Measurements from ENCODE around the gene OSBPL7. TPM values are rescaled to one million over a fixed set of nuclear protein-coding genes. Genes with fewer than 3 reads are reported as not detected.

The OSBPL7 gene
- total and polyA plus RNA-seq, 2 of the 13 experiments (the other 11 are each of a cell fraction or from before 2014, with no cell fraction given) = 4.7 to 6.6 TPM

DNA sequence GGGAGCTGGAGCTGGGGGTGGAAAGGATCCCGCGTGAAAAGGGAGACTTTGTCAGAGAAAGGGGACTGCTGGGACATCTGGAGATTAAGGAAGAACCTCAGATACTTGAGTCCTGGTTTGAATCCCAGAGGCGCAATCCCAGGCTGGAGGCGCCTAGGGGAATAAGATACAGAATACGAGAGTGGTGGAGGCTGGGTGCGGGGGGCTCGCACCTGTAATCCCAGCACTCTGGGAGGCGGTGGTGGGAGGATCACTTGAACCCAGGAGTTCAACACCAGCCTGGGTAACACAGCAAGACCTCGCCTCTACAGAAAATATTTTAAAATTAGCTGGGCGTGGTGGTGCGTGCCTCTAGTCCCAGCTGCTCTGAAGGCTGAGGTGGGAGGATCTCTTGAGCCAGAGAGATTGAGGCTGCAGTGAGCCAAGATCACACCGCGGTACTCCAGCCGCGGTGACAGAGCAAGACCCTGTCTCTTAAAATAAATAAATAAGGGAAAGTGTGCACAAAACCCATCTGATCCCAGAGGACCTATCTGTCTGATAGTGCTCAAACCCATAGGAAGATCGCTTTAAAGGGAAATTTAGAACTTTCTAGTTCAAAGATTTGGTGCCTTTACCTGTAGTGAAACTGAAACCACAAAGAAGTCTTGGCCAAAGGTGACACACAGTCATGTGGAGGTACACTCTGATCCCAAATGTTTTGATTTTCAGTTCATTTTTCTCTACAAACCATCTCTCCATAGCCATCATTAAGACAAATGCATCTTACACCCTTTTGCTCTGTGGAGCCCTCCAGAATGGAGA is 20.1 kb upstream of the OSBPL7 start (continued):
- TF ChIP-seq ZNF124 (CRISPR knock-in tag; IDR thresholded peaks at IDR 0.05) (no peak), ZNF264 (CRISPR knock-in tag; IDR thresholded peaks at IDR 0.05) (0 out of 2 replicates have a peak, but pooled peaks have one; percentile 2), ZNF720 (CRISPR knock-in tag; IDR thresholded peaks at IDR 0.05) (no peak), ZNF652 (CRISPR knock-in tag; IDR thresholded peaks at IDR 0.05; ENCODE audit: borderline replicate concordance, low read depth) (no peak), CBX5 (CRISPR knock-in tag; IDR thresholded peaks at IDR 0.05; ENCODE audit: borderline replicate concordance) (no peak), NFE2L1 (CRISPR knock-in tag; IDR thresholded peaks at IDR 0.05; ENCODE audit: borderline replicate concordance) (no peak)
- TF ChIP-seq, protein P1, sequence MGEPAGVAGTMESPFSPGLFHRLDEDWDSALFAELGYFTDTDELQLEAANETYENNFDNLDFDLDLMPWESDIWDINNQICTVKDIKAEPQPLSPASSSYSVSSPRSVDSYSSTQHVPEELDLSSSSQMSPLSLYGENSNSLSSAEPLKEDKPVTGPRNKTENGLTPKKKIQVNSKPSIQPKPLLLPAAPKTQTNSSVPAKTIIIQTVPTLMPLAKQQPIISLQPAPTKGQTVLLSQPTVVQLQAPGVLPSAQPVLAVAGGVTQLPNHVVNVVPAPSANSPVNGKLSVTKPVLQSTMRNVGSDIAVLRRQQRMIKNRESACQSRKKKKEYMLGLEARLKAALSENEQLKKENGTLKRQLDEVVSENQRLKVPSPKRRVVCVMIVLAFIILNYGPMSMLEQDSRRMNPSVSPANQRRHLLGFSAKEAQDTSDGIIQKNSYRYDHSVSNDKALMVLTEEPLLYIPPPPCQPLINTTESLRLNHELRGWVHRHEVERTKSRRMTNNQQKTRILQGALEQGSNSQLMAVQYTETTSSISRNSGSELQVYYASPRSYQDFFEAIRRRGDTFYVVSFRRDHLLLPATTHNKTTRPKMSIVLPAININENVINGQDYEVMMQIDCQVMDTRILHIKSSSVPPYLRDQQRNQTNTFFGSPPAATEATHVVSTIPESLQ (CRISPR knock-in tag; conservative IDR thresholded peaks at IDR 0.05) = no peak
- TF ChIP-seq, protein P2, sequence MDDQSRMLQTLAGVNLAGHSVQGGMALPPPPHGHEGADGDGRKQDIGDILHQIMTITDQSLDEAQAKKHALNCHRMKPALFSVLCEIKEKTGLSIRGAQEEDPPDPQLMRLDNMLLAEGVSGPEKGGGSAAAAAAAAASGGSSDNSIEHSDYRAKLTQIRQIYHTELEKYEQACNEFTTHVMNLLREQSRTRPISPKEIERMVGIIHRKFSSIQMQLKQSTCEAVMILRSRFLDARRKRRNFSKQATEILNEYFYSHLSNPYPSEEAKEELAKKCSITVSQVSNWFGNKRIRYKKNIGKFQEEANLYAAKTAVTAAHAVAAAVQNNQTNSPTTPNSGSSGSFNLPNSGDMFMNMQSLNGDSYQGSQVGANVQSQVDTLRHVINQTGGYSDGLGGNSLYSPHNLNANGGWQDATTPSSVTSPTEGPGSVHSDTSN (CRISPR knock-in tag; IDR thresholded peaks at IDR 0.05; ENCODE audit: borderline replicate concordance) = no peak
- TF ChIP-seq, protein P3, sequence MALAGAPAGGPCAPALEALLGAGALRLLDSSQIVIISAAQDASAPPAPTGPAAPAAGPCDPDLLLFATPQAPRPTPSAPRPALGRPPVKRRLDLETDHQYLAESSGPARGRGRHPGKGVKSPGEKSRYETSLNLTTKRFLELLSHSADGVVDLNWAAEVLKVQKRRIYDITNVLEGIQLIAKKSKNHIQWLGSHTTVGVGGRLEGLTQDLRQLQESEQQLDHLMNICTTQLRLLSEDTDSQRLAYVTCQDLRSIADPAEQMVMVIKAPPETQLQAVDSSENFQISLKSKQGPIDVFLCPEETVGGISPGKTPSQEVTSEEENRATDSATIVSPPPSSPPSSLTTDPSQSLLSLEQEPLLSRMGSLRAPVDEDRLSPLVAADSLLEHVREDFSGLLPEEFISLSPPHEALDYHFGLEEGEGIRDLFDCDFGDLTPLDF (CRISPR knock-in tag; IDR thresholded peaks at IDR 0.05) = no peak
- TF ChIP-seq, protein P4, sequence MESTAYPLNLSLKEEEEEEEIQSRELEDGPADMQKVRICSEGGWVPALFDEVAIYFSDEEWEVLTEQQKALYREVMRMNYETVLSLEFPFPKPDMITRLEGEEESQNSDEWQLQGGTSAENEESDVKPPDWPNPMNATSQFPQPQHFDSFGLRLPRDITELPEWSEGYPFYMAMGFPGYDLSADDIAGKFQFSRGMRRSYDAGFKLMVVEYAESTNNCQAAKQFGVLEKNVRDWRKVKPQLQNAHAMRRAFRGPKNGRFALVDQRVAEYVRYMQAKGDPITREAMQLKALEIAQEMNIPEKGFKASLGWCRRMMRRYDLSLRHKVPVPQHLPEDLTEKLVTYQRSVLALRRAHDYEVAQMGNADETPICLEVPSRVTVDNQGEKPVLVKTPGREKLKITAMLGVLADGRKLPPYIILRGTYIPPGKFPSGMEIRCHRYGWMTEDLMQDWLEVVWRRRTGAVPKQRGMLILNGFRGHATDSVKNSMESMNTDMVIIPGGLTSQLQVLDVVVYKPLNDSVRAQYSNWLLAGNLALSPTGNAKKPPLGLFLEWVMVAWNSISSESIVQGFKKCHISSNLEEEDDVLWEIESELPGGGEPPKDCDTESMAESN (CRISPR knock-in tag; conservative IDR thresholded peaks at IDR 0.05) = no peak
- TF ChIP-seq, protein P5, sequence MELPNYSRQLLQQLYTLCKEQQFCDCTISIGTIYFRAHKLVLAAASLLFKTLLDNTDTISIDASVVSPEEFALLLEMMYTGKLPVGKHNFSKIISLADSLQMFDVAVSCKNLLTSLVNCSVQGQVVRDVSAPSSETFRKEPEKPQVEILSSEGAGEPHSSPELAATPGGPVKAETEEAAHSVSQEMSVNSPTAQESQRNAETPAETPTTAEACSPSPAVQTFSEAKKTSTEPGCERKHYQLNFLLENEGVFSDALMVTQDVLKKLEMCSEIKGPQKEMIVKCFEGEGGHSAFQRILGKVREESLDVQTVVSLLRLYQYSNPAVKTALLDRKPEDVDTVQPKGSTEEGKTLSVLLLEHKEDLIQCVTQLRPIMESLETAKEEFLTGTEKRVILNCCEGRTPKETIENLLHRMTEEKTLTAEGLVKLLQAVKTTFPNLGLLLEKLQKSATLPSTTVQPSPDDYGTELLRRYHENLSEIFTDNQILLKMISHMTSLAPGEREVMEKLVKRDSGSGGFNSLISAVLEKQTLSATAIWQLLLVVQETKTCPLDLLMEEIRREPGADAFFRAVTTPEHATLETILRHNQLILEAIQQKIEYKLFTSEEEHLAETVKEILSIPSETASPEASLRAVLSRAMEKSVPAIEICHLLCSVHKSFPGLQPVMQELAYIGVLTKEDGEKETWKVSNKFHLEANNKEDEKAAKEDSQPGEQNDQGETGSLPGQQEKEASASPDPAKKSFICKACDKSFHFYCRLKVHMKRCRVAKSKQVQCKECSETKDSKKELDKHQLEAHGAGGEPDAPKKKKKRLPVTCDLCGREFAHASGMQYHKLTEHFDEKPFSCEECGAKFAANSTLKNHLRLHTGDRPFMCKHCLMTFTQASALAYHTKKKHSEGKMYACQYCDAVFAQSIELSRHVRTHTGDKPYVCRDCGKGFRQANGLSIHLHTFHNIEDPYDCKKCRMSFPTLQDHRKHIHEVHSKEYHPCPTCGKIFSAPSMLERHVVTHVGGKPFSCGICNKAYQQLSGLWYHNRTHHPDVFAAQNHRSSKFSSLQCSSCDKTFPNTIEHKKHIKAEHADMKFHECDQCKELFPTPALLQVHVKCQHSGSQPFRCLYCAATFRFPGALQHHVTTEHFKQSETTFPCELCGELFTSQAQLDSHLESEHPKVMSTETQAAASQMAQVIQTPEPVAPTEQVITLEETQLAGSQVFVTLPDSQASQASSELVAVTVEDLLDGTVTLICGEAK (IDR thresholded peaks at IDR 0.05) = no peak
- TF ChIP-seq, protein P5 (CRISPR knock-in tag; IDR thresholded peaks at IDR 0.05) = no peak; the same call in none of the 2 replicates

Measured in HepG2 (cell line).